A204.1 (cell line): Measurements from ENCODE around the gene SLC14A1.
"Not testable (repeated sequence)": the region's sequence is repeated elsewhere in the genome, so short reads cannot be mapped to it uniquely, and the experiment has no call there.

Experiments used
- FAIRE-seq: peaks from 2 replicates; lab custom pipeline; 2012; peaks lifted over from hg19 to GRCh38; lab: Jason Lieb, UNC

SLC14A1 gene

DNA sequence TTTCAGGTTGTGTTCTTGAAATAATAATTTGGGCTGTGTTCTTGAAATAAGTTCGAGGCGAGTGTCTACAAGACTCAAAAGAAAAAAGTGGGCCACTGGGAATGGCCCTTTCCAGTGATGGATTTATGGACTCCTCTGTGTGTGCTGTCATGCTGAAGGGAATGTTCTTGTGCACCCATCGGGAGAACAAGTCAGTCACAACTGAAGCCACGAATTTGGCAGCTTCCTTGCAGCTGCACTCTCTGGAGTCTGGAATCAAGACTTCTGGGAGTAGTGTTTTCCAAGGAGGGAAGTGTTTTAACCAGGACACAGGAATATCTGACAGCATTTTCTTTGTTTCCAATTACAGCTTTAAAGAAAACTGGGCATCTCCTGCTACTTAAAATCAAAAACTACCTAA is 620 bp downstream of the SLC14A1 start:
- no peak for FAIRE-seq

GRCh38 chr18:45725336-45725735 is 1.4 kb downstream of the SLC14A1 start:
- no peak for FAIRE-seq

GRCh38 chr18:45726603-45727002 is 2.6 kb downstream of the SLC14A1 start:
- no peak for FAIRE-seq

DNA sequence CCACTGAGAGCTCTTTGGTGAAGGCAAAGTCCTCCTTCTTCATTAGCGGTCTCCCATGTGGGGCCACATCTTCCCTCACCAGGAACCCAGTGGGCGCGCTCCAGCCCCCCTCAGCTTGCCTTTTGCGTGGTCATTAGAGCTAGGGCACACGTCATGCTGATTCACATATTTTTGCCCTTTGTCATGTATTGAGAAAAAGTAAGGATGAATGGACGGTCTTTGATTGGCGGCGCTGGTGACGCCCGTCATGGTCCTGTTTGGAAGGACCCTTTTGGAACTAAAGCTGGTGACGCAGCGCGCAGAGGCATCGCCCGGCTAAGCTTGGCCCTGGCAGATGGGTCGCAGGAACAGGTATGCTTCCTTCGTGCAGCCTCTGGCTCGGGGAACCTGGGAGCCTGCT is 3.1 kb downstream of the SLC14A1 start:
- no peak for FAIRE-seq

DNA sequence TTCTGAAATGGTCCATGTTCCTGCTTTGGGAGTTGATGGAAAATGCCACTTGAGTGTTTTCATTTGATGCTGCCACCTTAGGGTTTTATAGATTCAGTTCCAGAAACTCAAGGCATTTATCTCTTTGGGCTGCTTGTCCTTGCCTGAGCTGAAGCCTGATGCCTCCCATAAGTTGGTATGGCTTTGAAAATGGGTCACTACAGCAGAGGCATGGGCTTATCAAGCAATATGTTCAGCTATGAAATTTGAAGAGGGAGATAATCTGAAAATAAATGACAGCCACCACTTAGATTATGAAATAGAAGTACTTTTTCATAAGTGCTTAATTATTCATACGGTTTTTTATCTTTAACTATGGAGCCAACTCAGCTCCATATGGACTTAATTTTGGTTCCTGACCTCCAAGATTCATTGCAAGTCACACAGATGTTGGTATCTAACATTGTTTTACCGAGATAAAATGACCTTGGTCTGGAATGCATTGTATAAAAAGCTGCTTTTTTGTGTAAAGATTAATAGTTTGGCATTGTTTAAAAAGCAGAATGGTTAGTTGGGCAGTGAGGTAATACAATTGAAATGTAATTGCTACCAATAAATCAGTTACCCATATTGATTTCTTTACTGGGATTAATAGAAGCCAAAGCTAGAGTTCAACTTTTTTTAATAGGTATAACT is 4.5 kb downstream of the SLC14A1 start:
- no peak for FAIRE-seq

GRCh38 chr18:45730832-45731575 is 7.0 kb downstream of the SLC14A1 start:
- FAIRE-seq = no peak

- FAIRE-seq = no peak
Observed at GRCh38 chr18:45731716-45732115, 7.7 kb downstream of the SLC14A1 start.

GRCh38 chr18:45733535-45733934 is 9.6 kb downstream of the SLC14A1 start:
- FAIRE-seq = no peak

GRCh38 chr18:45734505-45734904 is 10.5 kb downstream of the SLC14A1 start:
- FAIRE-seq = no peak

- FAIRE-seq = no peak
Observed at GRCh38 chr18:45734944-45735343, 11.0 kb downstream of the SLC14A1 start.

DNA sequence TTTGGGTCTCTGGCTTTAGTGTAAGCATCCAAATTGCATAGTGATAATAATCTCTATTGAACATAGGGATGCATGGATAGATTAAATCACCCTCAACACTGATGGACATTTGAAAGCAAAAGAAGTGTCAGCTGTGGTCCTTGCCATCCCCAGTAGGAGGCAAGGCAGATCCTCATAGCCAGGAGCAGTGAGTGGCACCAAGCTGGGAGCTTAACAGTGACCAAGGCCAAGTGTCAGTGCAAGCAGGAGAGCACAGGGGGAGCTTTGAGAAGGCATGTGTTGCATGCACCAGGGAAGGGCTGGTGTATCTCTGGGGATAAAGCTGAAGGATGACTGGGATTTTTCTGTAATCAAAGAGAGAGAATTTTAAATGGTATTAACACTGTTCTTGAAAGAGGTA is 14.7 kb downstream of the SLC14A1 start:
- FAIRE-seq = no peak

- FAIRE-seq = no peak
Observed at GRCh38 chr18:45739268-45739667, 15.3 kb downstream of the SLC14A1 start.

- no peak for FAIRE-seq
Observed at GRCh38 chr18:45739848-45740247, 15.9 kb downstream of the SLC14A1 start.

- FAIRE-seq = no peak
Observed at GRCh38 chr18:45741056-45741455, 17.1 kb downstream of the SLC14A1 start.

DNA sequence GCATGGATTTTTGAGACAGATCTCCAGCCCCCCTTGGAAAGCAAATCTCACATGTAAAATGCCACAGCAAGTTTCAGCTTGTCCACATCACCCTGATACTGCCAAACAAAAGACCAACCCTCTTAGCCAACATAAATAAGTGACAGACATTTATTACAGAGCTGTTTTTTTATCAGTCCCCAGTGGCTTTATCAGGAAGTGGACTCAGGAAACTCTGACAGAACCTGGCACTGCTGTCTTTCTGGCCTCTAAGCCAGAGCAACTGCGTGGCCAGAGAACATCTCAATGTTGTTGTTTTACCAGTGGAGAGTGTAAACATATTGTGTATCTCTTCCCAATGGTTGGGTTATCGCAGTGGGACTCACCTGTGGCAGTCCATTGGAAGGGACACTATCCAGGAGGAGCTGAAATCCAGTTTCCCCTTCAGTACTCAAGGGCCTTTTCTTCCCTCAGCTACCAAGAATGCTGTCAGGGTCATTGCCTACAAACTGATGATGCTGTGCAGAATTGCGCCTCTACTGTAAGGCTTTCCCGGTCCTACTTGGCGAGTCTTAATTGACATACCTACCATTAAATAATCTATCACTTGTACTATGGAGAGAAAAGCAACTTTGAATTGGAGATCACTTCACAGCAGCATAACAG is 22.0 kb downstream of the SLC14A1 start:
- no peak for FAIRE-seq

DNA sequence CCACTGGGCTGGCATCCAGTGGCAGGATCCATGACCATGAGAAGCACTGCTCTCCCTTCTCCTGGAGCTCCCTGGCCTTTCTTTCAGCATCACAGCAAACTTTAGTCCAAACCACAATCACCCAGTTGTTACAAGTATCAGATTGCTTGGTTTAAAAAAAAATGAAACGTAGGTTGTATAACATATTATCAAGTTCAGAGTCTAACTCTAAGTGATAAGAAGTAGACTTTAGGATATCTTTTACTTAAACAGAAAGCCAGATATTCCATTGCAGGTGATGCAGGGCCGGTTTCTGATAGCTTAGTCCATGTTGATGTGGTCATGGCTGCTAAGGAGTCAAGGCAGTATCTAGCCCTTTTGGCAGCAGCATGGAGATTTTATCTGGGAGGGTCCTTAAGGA is 24.5 kb downstream of the SLC14A1 start:
- FAIRE-seq = no peak

DNA sequence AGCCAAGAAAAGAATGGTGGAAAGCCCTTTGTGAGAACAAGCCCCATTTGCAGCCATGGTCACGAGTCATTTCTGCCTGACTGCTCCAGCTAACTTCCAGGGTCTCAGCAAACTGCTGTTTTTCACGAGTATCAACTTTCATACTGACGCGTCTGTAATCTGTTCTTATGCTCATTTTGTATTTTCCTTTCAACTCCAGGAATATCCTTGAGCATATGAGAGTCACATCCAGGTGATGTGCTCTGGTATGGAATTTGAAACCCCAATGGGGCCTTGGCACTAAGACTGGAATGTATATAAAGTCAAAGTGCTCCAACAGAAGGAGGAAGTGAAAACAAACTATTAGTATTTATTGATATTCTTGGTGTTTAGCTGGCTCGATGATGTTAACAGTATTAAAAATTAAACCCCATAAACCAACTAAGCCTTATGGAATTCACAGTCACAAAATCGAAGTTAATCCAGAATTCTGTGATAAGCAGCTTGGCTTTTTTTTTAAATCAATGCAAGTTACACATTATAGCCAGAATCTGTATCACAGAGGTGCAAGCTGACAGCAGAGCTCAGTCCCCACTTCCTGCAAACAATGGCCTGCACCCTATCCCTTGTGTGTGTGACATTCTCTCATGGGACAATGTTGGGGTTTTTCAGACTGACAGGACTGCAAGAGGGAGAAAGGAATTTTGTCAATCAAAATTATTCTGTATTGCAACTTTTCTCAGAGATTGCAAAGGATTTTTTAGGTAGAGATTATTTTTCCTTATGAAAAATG is 26.1 kb downstream of the SLC14A1 start:
- FAIRE-seq = no peak

GRCh38 chr18:45751766-45752165 is 27.8 kb downstream of the SLC14A1 start:
- no peak for FAIRE-seq

DNA sequence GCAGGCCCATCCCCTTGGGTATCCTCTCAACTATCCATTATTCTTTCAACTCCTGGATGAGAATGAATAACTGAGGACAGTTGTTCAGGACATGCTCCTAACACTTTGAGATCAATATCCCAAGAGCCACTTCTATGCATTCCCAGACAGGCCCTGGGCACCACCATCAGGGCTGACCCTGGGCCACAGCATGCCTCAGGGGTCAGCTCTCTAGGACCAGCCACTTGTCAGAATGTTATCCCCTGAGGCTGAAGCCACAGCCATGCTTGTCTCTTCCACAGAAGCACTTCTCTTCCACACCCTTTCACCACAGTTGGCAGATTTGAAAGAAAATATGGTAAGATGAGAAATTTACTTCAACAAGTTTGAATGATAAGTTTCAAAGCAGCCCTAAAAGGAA is 28.7 kb downstream of the SLC14A1 start:
- FAIRE-seq = no peak

DNA sequence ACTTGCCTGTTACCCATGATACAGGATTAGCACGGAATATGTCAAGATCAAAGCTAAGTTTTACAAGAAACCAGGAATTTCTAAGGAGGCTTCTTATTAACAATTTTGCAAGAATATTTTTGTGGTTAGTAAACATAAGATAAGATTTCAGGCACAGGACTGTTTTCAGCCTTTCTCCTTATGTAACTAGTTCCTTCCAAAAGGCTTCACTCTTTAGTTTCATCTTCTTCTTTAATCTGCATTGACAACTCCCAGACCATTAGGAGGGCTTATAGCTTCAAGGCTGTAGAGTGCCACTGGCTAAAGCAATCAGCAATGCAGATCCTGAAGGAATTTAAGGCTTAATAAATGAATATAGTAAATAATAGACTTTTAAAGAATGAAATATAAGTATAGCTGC is 29.3 kb downstream of the SLC14A1 start:
- no peak for FAIRE-seq

- FAIRE-seq = no peak
Observed at GRCh38 chr18:45755934-45756333, 32.0 kb downstream of the SLC14A1 start.

GRCh38 chr18:45757005-45757404 is 33.0 kb downstream of the SLC14A1 start:
- FAIRE-seq = no peak

GRCh38 chr18:45757644-45758043 is 33.7 kb downstream of the SLC14A1 start:
- not testable (repeated sequence) for FAIRE-seq
